K562 (cell line): ENCODE data around the gene TENM4. TPM values are rescaled to one million over a fixed set of nuclear protein-coding genes. Genes with fewer than 3 reads are reported as not detected.

Experiments
- ETV1 ChIP-seq: fragments of 450-650 bp; conservative IDR thresholded peaks from 2 replicates; pipeline ENCODE4 v1.6.1; 2016; ENCODE audit warnings: missing genetic modification characterization, control low read depth, low read depth, missing compliant biosample characterization
- KLF6 ChIP-seq: fragments of 250-450 bp; sonication (Bioruptor Pico); IDR thresholded peaks from 2 replicates; pipeline ENCODE4 v1.4.0; 2020; ENCODE audit warnings: mild to moderate bottlenecking, moderate library complexity, borderline replicate concordance
- SRF ChIP-seq, 2 experiments: fragments of 250-450, 450-650 bp in 1 of 2; sonication (Bioruptor Pico) in 1 of 2; sonication (generic) in 1 of 2; formaldehyde crosslinking; IDR thresholded peaks; 2 replicates each; pipeline versions ENCODE4 v1.5.0 to v1.5.1; 2020 to 2022; ENCODE audit warnings: mild to moderate bottlenecking in 1 of 2, missing genetic modification reagents in 1 of 2
- TRIM25 ChIP-seq: fragments of 450-650 bp; IDR thresholded peaks from 2 replicates; pipeline ENCODE4 v1.7.0; 2016; ENCODE audit warnings: borderline replicate concordance
- ZC3H4 ChIP-seq: sonication (generic); formaldehyde crosslinking; IDR thresholded peaks from 2 replicates; pipeline ENCODE4 v1.9.0; 2021; ENCODE audit warnings: missing genetic modification reagents, borderline replicate concordance
- polyA plus RNA-seq, 8 experiments: library from polyadenylated mRNA; depleted of rRNA in 4 of 8; stranded (reverse) in 5 of 8; unstranded in 3 of 8; fragments of >200 nt; fragmentation: Nextera tagmentation in 2 of 8; fragmentation: Illumina TruSeq in 1 of 8; extraction: Ambion mirVana in 2 of 8; extraction: Trizol in 1 of 8; gene quantifications; 2 replicates each; pipeline versions ENCODE4 v1.2.1 to v1.2.3, GENCODE V29; 2011 to 2014; ENCODE audit warnings: inconsistent platforms in 1 of 8, missing spikeins in 1 of 8
- total RNA-seq, 7 experiments: library from RNA; depleted of rRNA in 6 of 7; stranded (reverse); fragments of >200 nt in 6 of 7; fragmentation: Illumina TruSeq in 2 of 7; extraction: Trizol in 2 of 7; gene quantifications; 2 replicates each; pipeline versions ENCODE4 v1.2.1 to v1.2.3, GENCODE V29; 2011 to 2021; ENCODE audit warnings: low replicate concordance in 1 of 7
- TF ChIP-seq, protein P1 (sequence below): sonication (generic); formaldehyde crosslinking; IDR thresholded peaks from 2 replicates; pipeline ENCODE4 v1.8.0; 2022; ENCODE audit warnings: mild to moderate bottlenecking, missing genetic modification reagents, borderline replicate concordance
- TF ChIP-seq, protein P2 (sequence below): fragments of 450-650 bp; formaldehyde crosslinking; IDR thresholded peaks from 2 replicates; pipeline ENCODE4 v1.4.0; 2022; ENCODE audit warnings: mild to moderate bottlenecking, moderate library complexity

The TENM4 gene
- total and polyA plus RNA-seq, 9 of the 15 experiments (the other 6 are each of a cell fraction or from before 2014, with no cell fraction given), result 0.16 TPM; not detected in 8

GRCh38 chr11:78972177-78972576 lies 468.7 kb downstream of the TENM4 start (continued):
- TF ChIP-seq, protein P1, sequence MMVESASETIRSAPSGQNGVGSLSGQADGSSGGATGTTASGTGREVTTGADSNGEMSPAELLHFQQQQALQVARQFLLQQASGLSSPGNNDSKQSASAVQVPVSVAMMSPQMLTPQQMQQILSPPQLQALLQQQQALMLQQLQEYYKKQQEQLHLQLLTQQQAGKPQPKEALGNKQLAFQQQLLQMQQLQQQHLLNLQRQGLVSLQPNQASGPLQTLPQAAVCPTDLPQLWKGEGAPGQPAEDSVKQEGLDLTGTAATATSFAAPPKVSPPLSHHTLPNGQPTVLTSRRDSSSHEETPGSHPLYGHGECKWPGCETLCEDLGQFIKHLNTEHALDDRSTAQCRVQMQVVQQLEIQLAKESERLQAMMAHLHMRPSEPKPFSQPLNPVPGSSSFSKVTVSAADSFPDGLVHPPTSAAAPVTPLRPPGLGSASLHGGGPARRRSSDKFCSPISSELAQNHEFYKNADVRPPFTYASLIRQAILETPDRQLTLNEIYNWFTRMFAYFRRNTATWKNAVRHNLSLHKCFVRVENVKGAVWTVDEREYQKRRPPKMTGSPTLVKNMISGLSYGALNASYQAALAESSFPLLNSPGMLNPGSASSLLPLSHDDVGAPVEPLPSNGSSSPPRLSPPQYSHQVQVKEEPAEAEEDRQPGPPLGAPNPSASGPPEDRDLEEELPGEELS (CRISPR knock-in tag), result no peak
- TF ChIP-seq ZC3H4 (CRISPR knock-in tag) (no peak), TRIM25 (no peak), ETV1 (tag) (no peak), SRF (CRISPR knock-in tag; IDR thresholded peaks at IDR 0.05) (no peak), KLF6 (CRISPR knock-in tag) (no peak)
- TF ChIP-seq, protein P2, sequence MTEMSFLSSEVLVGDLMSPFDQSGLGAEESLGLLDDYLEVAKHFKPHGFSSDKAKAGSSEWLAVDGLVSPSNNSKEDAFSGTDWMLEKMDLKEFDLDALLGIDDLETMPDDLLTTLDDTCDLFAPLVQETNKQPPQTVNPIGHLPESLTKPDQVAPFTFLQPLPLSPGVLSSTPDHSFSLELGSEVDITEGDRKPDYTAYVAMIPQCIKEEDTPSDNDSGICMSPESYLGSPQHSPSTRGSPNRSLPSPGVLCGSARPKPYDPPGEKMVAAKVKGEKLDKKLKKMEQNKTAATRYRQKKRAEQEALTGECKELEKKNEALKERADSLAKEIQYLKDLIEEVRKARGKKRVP (CRISPR knock-in tag), result no peak
